GM13976 (cell line): ENCODE results near the gene CIT.

ENCODE experiments used
- DNase-seq: peaks from one replicate; pipeline ENCODE4 v3.0.0; 2012; ENCODE audit warnings: low spot score
- in situ Hi-C: fragments of 300-500 bp; cut with MboI; formaldehyde crosslinking; loops from one replicate; pipeline ENCODE4 v1.12.0; 2022; ENCODE audit warnings: low sequenced_read_pairs, mixed read lengths, inconsistent platforms; ENCODE audit not compliant: unreplicated experiment
- TF ChIP-seq, protein P1 (sequence below): IDR thresholded peaks from 2 replicates; pipeline ENCODE4 v1.5.1; 2012; ENCODE audit warnings: borderline replicate concordance, mild to moderate bottlenecking; ENCODE audit not compliant: insufficient read depth; ENCODE audit errors: extremely low read depth, missing control alignments, control extremely low read depth

CIT gene

DNA sequence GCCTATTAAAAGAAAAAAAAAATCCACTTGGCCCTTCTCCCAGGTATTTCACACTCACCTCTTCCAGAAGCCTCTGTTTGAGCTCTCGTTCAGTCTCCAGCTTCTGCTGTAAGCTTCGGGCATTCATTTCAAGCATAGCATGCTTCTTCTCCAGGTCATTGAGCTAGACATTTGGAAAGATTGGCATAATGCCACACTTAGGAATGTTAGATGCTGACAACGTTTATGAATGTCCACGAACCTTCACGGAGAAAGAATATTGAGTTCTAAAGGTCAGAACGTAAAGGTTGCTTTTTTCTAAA, 148.7 kb downstream of the CIT start:
- TF ChIP-seq, protein P1, sequence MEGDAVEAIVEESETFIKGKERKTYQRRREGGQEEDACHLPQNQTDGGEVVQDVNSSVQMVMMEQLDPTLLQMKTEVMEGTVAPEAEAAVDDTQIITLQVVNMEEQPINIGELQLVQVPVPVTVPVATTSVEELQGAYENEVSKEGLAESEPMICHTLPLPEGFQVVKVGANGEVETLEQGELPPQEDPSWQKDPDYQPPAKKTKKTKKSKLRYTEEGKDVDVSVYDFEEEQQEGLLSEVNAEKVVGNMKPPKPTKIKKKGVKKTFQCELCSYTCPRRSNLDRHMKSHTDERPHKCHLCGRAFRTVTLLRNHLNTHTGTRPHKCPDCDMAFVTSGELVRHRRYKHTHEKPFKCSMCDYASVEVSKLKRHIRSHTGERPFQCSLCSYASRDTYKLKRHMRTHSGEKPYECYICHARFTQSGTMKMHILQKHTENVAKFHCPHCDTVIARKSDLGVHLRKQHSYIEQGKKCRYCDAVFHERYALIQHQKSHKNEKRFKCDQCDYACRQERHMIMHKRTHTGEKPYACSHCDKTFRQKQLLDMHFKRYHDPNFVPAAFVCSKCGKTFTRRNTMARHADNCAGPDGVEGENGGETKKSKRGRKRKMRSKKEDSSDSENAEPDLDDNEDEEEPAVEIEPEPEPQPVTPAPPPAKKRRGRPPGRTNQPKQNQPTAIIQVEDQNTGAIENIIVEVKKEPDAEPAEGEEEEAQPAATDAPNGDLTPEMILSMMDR: no peak
- in situ Hi-C loops: no loop called here
- DNase-seq: no peak

DNA sequence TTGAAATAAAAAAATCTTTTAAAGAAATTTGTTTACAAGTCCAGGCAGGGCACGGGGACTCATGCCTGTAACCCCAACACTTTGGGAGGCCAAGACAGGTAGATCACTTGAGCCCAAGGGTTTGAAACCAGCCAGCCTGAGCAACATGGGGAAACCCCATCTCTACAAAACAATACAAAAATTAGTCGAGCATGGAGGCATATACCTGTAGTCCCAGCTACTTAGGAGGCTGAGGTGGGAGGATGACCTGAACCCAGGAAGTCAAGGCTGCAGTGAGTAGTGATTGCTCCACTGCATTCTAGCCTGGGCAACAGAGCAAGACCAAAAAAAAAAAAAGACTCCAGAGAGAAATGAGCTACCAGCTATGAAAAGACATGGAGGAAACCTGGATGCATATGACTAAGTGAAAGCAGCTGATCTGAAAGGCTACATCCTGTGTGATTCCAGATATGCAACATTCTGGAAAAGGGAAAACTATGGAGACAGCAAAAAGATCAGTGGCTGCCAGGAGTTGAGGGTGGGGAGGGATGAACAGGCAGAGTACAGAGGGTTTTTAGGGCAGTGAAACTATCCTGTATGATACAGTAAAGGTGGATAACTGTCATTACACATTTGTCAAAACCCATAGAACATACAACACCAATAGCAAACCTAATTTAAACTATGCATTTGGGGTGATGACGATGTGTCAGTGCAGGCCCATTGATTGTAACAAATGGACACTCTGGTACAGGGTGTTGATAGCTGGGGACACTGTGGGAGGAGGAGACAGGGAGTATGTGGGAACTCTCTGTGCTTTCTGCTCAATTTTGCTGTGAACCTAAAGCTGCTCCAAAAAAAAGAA, 149.3 kb downstream of the CIT start:
- TF ChIP-seq, protein P1: no peak
- in situ Hi-C loops: no loop called here
- no peak for DNase-seq

DNA sequence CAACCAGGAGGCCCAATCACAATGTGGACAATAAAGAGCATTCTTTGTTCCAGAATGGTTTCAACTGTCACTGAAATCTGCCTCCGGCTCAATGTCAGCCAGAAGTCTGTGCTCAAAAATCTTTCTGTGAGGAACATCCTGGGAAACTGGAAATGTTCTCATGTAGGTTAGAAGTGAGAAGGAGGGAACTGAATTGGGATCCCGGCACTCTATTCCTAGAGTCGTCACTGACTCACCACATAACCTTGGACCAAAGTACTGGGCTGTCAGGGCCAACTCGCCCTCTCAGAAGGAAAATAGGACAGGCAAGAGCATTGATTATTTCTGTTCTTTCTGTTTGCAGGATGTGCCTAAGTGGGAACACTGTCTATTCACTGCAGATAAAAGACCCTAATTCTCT, 151.6 kb downstream of the CIT start:
- DNase-seq: no peak
- TF ChIP-seq, protein P1: no peak
- in situ Hi-C loops: no loop called here

DNA sequence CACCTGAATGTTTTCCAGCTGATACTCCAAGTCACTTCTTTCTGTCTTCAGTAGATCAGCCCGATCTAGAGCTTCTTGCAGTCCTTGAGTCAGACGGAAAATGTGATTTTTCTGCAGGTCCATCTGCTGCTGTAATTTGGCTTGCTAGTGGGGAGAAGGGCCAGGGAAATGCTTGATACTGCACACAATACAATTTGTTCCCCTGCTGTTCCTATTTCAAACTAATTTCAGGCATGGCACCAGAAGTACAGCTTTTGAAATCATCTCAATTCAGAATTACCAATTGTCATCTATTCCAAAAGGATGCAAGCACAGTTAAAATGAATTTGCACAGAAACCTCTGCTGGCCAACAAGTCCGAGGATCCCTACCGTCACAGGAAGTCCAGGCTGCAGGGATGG, 155.8 kb downstream of the CIT start:
- in situ Hi-C loops: no loop called here
- TF ChIP-seq, protein P1: no peak
- DNase-seq: no peak

DNA sequence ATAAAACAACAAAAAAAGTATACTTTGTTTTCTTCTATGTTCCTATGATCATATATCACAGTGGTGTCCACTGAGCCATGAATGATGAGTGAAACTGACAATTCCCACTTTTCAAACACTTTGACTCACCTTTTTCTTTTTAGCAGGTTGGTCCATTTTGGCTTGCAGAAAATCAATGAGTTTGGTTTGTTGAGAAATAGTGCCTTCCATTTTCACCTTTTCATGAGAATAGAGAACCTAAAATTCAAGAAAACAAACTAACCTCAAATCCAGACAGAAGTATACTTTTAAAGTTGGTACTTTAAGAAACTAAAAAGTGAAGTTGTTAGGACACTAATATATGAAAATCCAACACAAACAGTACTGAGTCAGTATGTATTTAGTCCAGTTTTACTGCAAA, 156.8 kb downstream of the CIT start:
- DNase-seq: no peak
- in situ Hi-C loops: no loop called here
- TF ChIP-seq, protein P1: no peak

DNA sequence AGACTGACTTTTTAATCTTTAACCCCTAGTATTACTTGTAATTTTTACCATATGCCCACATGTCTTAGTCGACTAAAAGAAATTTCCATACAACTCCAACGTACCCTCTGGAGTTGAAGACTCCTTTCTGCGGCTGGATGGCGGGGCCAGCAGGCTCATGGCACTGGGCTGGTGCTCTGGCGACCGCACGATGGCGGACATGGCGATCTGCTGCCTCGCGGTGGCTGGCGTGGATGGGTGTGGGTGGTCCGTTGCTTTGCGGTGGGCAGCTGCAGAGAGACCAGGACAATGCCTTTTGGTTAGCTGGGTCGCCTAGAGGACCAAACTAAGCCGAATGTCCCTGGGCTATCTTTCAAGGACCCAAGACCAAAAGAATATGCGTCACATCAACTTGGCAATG, 159.0 kb downstream of the CIT start:
- in situ Hi-C loops: no loop called here
- no peak for DNase-seq
- TF ChIP-seq, protein P1: no peak

DNA sequence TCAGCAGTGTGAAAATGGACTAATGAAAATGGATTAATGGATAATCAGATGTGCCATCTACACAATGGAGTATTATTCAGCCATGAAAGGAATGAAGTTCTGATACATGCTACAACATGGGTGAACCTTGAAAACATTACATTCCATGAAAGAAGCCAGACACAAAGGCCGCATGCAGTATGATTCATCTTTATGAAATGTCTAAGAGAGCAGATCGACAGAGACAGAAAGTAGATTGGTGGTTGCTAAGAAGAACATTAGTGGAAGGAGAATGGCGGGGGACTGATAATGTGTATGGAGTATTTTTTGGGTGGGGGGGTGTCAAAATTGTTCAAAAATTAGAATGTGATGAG, 161.9 kb downstream of the CIT start:
- in situ Hi-C loops: no loop called here
- TF ChIP-seq, protein P1: no peak

More for the DNA sequence above, 161.9 kb downstream of the CIT start:
- DNase-seq: no peak
